GM19099 (cell line): Measurements from ENCODE around the gene SOD3.

Experiments
- POLR2A ChIP-seq: IDR thresholded peaks from 3 replicates; pipeline ENCODE4 v1.6.1; 2011; ENCODE audit warnings: low read depth; ENCODE audit not compliant: insufficient read length; ENCODE audit errors: extremely low read depth

Gene SOD3, protein sequence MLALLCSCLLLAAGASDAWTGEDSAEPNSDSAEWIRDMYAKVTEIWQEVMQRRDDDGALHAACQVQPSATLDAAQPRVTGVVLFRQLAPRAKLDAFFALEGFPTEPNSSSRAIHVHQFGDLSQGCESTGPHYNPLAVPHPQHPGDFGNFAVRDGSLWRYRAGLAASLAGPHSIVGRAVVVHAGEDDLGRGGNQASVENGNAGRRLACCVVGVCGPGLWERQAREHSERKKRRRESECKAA

DNA sequence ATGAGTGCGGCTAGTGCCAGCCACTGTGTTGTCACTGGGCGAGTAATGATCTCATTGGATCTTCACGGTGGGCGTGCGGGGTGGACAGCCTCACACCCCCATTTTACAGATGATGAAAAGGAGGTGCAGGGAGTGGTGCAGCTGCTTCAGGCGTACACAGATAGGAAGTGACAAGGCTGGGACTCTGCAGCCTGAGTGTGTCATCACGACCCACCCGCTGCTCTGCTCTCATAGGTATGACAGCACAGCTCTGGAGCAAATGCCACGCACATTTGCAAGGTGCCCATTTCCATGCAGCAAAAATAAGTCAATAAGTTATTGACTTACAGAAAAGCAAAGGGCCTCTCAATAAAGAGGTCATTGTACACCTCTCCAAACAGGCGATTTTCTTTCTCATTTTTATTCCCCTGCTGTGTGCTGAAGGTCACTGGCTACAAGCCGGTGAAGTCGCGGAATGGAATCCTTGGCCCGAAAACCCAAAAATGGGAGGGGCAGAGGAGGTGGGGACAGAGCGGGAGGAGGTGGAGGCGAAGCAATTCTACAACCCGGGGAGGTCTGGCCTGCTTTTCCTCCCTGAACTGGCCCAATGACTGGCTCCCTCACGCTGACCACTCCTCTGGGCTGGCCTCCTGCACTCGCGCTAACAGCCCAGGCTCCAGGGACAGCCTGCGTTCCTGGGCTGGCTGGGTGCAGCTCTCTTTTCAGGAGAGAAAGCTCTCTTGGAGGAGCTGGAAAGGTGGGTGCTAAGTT lies at the start of gene SOD3:
SOD3 (plus strand) TSS at position 658 of the 750 bp plus-strand sequence. CDS start 3,949 bp downstream, outside the sequence.
- no peak for TF ChIP-seq POLR2A

GRCh38 chr4:24747234-24747975 lies 48.0 kb upstream of the SOD3 start:
- TF ChIP-seq POLR2A, result no peak

DNA sequence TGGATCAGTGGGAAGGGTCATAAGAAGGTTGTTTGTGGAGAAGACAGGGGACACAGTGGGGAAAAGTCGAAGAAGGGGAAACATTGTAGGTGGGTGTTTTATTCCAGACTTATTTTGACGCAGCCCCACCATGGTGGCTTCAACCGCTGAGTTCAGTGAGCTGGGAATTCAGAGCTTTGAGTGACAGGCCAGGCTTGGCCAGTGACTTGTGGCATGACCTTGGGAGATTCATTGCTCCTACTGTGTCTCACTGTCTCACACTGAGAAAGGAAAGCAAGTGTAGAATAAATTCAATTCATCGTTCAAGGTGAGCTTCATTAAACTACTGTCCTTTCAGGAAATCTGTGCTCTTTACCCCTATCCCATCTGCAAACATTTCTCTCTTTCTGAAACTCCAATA lies 47.4 kb upstream of the SOD3 start:
- no peak for TF ChIP-seq POLR2A

DNA sequence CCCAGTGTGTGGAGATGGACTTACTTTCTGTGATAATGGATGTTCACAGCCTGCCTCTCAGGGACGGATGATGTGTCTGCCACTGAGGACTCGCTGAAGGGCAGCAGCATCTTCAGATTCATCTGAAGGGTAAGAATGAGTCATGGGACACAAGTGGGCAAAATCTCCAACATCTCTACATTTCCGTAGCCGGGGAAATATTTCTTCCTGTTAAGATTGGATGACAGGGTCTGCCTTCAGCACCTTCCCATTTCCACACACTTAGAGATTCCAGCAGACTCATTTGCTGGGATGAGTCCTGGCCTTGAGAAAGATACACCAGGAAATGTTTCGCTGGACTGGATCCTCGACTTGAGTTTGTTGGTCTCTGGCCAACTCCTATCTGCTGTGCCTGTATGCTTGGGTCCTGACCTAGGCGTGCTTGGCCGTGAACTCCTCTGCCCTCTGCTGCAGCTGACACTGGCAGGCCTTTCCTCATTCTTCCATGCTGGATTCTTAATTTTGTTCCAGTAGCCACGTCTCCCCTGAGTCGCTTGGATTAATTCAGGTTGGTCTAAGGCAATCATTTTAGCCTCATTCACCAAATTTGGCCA lies 46.5 kb upstream of the SOD3 start:
- TF ChIP-seq POLR2A, result no peak

GRCh38 chr4:24750106-24750505 lies 45.3 kb upstream of the SOD3 start:
- TF ChIP-seq POLR2A, result no peak

GRCh38 chr4:24751926-24752539 lies 43.3 kb upstream of the SOD3 start:
- TF ChIP-seq POLR2A, result no peak

DNA sequence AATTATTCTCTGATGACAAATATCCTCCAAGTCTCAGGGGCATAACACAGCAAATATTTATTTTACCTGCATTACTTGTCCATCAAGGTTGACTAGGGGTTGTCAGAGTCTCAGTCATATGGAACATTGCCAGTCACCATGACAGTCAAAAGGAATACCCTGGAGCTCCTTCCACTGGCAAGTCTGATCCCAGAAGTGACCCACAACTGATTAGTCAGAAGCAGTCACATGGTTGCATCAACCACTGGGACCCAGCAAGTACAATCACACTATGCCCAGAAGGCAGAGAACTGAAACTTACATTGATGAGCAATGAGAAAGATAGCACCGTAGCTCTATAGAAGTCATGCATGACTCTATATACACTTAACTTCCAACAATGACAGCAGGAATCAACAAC lies 41.9 kb upstream of the SOD3 start:
- no peak for TF ChIP-seq POLR2A

DNA sequence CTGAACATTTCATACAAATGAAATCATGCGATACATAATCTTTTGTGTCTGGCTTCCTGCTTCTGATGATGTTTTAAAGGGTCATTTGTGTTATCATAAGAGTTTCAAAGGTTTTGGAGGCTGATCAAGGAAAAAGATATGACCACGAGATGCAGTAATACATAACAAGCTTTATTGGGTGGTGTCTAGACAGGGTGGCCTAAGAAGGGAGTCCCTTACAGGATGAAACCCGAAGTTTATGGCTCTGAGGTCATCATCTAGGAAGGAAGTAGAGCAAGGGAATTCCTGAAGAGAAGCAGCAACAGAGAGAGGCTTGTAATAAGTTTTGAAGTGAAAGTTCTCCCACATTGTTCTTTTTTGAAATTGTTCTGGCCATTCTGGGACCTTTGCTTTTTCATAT lies 40.8 kb upstream of the SOD3 start:
- no peak for TF ChIP-seq POLR2A

DNA sequence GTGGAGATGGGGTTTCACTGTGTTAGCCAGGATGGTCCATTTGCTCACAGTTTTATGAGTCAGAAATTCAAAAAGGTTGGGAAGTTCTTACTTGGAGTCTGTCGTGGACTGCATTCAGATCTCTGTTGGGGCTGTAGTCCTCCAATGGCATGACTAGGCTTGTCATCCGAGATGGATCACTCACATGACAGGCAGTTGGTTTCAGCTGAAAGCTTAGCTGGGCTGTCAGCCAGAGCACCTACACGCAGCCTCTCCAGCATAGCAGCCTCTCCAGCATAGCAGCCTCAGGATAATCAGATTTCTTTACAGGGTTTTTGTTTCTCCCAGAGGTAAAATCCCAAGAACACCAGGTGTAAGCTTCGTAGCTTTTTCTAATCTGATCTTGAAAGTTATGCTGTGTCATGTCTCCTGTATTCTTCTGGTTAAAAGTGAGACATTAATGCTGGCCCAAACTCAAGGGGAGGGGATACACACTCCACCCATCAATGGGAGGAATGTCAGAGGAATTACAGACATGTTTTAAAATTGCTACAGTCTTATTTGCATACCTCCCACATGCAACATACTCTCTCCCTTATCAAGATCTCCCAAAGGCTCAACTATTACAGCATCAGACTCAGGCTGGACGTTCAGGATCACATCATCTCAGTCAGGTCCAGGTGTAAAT lies 31.6 kb upstream of the SOD3 start:
- TF ChIP-seq POLR2A, result no peak

GRCh38 chr4:24764345-24764744 lies 31.0 kb upstream of the SOD3 start:
- TF ChIP-seq POLR2A, result no peak

DNA sequence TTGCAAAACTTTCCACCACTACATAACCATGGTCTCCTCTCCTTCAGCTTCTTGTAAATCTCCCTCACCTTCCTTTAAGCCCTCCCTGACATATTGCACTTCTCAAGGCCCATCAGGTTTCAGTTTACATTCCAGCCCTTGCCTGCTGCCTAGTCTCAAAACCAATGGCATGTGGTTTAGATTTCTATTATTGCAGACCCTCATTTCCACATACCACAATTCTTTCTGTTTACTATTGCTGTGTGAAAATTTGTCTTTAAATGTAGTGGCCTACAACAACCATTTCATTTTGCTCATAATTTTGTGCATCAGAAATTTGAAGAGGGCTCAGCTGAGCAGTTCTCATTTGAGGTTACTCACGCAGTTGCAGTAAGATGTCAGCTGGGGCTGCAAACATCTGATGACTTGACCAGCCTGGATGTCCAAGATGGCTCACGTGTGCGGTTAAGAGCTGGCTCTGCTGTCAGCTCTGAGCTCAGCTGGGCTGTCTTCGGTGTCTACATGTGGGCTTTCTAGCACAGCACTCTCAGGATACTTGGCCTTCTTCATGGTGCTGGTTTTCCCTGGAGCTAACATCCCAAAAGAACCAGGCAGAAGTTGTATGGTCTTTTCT lies 29.9 kb upstream of the SOD3 start:
- no peak for TF ChIP-seq POLR2A

GRCh38 chr4:24768006-24768405 lies 27.4 kb upstream of the SOD3 start:
- no peak for TF ChIP-seq POLR2A

DNA sequence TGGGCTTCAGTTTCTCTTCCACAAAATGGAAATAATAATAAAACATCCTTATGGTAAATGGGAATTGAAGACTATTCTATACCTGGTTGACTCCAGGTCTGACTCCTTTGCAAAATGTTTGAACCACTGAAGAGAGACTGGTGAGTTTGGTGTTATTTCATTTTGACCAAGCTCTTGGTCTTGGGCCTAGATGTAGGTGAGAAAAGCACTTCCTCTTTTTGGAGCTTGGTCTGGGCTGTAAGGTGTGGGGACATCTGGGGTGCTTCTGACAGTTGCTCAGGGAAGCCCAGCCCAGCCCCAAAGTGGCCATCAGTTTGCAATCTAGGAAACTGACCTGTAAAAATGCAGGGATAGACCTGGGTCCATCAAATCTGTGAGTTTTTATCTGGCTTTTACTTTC lies 26.8 kb upstream of the SOD3 start:
- TF ChIP-seq POLR2A, result no peak

DNA sequence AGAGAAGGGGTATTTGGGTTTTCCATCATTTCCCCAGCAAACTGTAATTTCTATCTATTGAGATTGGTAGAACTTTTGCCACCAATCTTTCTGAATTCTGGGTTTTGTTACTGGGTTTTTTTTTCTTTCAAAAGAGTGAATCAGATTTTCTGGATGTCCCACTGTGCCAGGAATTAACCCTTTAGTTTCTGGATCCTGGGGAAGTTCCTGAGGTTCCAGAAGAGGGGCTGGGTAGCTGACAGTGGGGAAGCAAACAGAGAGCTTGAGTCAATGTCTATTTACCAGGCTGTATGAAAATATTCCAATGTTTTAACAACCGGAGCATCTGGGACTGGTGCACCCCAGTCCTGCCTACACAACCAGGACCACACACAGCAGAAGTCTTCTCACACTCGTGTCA lies 25.8 kb upstream of the SOD3 start:
- no peak for TF ChIP-seq POLR2A

DNA sequence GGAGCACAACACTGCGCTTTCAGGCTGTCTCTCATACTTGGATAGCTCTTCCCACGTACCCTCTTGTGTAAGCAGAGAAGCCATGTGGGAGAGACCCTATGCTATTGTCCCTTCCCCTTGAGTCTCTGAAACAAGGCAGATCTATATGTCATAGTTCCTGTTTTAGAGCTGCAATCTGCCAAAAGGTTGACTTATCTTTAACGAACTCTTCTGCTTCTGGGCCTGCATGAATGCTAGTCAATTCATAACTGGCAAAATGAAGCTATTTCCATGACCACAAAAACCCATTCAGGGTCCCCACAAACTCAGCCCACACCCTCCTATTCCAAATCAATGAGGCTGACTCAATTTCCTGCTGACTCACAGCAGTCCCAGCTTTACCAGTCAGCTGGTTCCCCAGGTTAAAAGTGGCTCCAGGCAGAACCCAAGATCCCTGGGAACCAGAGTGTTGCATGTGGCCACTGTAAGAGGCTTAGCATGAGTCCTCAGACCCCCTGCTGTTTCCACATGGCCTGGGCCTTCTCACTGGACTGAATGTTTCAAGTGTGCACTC lies 25.3 kb upstream of the SOD3 start:
- TF ChIP-seq POLR2A, result no peak

DNA sequence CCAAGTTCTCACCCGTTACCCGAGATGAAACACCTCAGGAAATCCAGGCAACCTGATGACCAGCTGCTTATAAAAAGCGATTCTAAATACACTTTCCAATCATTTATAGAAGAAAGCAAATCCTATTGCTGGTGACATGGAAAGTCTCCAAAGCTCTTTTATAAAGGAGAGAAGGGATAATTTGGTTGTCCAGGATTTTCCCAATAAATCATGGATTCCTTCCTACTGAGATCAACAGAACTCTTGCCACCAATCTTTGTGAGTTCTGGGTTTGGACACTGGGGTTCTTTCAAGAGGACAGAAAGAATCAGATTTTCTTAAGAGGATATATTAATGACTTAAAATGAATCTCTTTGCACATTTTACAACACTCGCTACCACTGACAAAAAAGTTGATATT lies 24.7 kb upstream of the SOD3 start:
- no peak for TF ChIP-seq POLR2A
